WTC11 (cell line): Measurements from ENCODE around the gene RIPPLY2.

ENCODE experiments used
- ATF2 ChIP-seq: sonication (generic); formaldehyde crosslinking; IDR thresholded peaks from 2 replicates; pipeline ENCODE4 v1.8.1; 2022; ENCODE audit warnings: low read depth, missing genetic modification reagents, borderline replicate concordance
- ATF6 ChIP-seq: sonication (generic); formaldehyde crosslinking; IDR thresholded peaks from 2 replicates; pipeline ENCODE4 v1.8.1; 2023; ENCODE audit warnings: mild to moderate bottlenecking, missing genetic modification reagents
- CBFB ChIP-seq: sonication (generic); formaldehyde crosslinking; IDR thresholded peaks from 2 replicates; pipeline ENCODE4 v1.8.1; 2022; ENCODE audit warnings: mild to moderate bottlenecking, low read depth, missing genetic modification reagents
- CTCF ChIP-seq: fragments of 200-600 bp; IDR thresholded peaks from 2 replicates; pipeline ENCODE4 v1.8.0; 2022; ENCODE audit warnings: antibody characterized with exemption
- ERG ChIP-seq: fragments of 250-450 bp; sonication (Bioruptor Pico); IDR thresholded peaks from 2 replicates; pipeline ENCODE4 v1.8.0; 2021; ENCODE audit warnings: mild to moderate bottlenecking
- IRF2 ChIP-seq: sonication (generic); formaldehyde crosslinking; IDR thresholded peaks from 2 replicates; pipeline ENCODE4 v1.8.0; 2022; ENCODE audit warnings: low read depth, missing genetic modification reagents, borderline replicate concordance
- JUN ChIP-seq: sonication (generic); formaldehyde crosslinking; IDR thresholded peaks from 2 replicates; pipeline ENCODE4 v1.8.0; 2023; ENCODE audit warnings: mild to moderate bottlenecking, missing genetic modification reagents
- NFE2L1 ChIP-seq: sonication (generic); formaldehyde crosslinking; IDR thresholded peaks from 2 replicates; pipeline ENCODE4 v1.8.1; 2023; ENCODE audit warnings: missing genetic modification reagents
- PRRX2 ChIP-seq: fragments of 250-450 bp; sonication (Bioruptor Pico); IDR thresholded peaks from 2 replicates; pipeline ENCODE4 v1.8.0; 2021; ENCODE audit warnings: mild to moderate bottlenecking
- RELA ChIP-seq: sonication (generic); formaldehyde crosslinking; IDR thresholded peaks from 2 replicates; pipeline ENCODE4 v1.8.1; 2022; ENCODE audit warnings: missing genetic modification reagents, mild to moderate bottlenecking, borderline replicate concordance
- ZBTB43 ChIP-seq: sonication (generic); formaldehyde crosslinking; IDR thresholded peaks from 2 replicates; pipeline ENCODE4 v1.8.1; 2023; ENCODE audit warnings: mild to moderate bottlenecking, missing genetic modification reagents
- ZNF232 ChIP-seq: sonication (generic); formaldehyde crosslinking; IDR thresholded peaks from 2 replicates; pipeline ENCODE4 v1.8.0; 2022; ENCODE audit warnings: mild to moderate bottlenecking, missing genetic modification reagents
- TF ChIP-seq, protein P1 (sequence below): sonication (generic); formaldehyde crosslinking; IDR thresholded peaks from 2 replicates; pipeline ENCODE4 v1.8.1; 2023; ENCODE audit warnings: mild to moderate bottlenecking, missing genetic modification reagents, moderate library complexity

DNA sequence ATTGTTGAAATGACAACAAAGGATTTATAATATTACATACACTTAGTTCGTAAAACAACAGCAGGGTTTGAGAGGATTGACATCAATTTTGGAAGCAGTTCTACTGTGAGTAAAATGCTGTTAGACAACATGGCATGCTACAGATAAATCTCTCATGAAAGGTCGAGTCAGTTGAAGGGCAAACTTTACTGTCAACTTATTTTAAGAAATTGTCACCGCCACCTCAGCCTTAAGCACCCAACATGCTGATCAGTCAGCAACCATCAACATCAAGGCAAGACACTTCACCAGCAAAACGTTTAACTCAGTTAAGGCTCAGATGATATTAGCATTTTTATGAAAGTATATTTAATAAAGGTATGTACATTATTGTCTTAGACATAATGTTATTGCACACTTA is 37.4 kb downstream of the RIPPLY2 start:
- TF ChIP-seq, protein P1, sequence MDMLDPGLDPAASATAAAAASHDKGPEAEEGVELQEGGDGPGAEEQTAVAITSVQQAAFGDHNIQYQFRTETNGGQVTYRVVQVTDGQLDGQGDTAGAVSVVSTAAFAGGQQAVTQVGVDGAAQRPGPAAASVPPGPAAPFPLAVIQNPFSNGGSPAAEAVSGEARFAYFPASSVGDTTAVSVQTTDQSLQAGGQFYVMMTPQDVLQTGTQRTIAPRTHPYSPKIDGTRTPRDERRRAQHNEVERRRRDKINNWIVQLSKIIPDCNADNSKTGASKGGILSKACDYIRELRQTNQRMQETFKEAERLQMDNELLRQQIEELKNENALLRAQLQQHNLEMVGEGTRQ (CRISPR knock-in tag) = no peak
- TF ChIP-seq ZNF232 (CRISPR knock-in tag) (no peak), CTCF (no peak), JUN (CRISPR knock-in tag) (no peak), ERG (CRISPR knock-in tag) (no peak), CBFB (CRISPR knock-in tag) (no peak), PRRX2 (CRISPR knock-in tag) (no peak), ZBTB43 (CRISPR knock-in tag) (no peak), IRF2 (CRISPR knock-in tag) (no peak), ATF2 (CRISPR knock-in tag) (no peak), ATF6 (CRISPR knock-in tag) (no peak), NFE2L1 (CRISPR knock-in tag) (no peak), RELA (CRISPR knock-in tag) (no peak)
